Measurements from ENCODE around the gene BMPER.

- TF ChIP-seq CTCF (IDR thresholded peaks at IDR 0.05) (no peak), POLR2A (IDR thresholded peaks at IDR 0.05) (no peak)
Observed at GRCh38 chr7:34168013-34168412, 262.7 kb downstream of the BMPER start.

All from uterus (tissue), 2 donors.